Measurements from ENCODE around the gene ING5. TPM values are rescaled to one million over a fixed set of nuclear protein-coding genes. Genes with fewer than 3 reads are reported as not detected.

ING5 gene
- total and polyA plus RNA-seq, 7 experiments from 2014 or later = 22.3 to 102 (median 55.6) TPM

DNA sequence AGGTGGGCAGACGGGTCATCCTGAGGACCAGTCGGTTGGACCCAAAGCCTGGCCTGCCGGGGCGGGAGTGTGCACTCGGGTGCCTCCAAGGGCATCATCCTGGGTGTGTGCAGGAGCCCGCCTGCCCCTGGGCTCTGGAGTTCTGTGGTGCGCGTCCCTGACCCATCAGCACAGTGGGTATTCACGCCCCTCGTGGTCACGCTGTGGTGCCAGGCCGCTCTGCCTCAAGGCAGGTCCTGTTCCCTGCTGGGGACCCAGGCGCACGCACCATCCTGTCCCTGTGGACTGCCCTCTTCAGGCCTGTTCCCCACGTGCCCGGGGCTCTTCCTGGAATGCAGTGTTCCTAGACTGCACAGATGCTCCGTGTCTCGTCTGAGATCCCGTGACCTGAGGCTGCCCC is 18.3 kb downstream of the ING5 start:
- Histone ChIP-seq H3K36me3 (ENCODE audit: control insufficient read depth in 2 of 3, insufficient read depth in 3 of 3, low read length in 3 of 3) (peaks cover 0 to 65% (median 3%) of the 10 kb centered on the region in 3 experiments), H3K4me1 (ENCODE audit: control insufficient read depth in 2 of 2, insufficient read depth in 2 of 2, low read length in 2 of 2) (no peaks in the 10 kb centered on the region), H3K27me3 (ENCODE audit: control insufficient read depth in 2 of 2, insufficient read depth in 2 of 2, low read length in 2 of 2) (no peaks in the 10 kb centered on the region), H3K4me3 (ENCODE audit: low read length) (no peak overlapping the region), H3K27ac (ENCODE audit: low read depth, low read length) (no peak overlapping the region), H3K9me3 (ENCODE audit: control insufficient read depth in 2 of 3, low read length in 3 of 3) (peaks cover 0 to 11% (median 0%) of the 10 kb centered on the region in 3 experiments)
- POLR2A ChIA-PET = no interaction called here
- peaks cover 0 to 2% (median 0%) of the 10 kb centered on the region in 7 donors for H3K4me1 Mint-ChIP-seq
- ATAC-seq (peak; percentile 21), DNase-seq (no peak)
- intact Hi-C loops (cut with micrococcal nuclease) = no loop called here
- peaks cover 0 to 10% (median 0%) of the 10 kb centered on the region in 11 donors for H3K9me3 Mint-ChIP-seq
- H3K27me3 Mint-ChIP-seq = no peaks in the 10 kb centered on the region
- no peak overlapping the region for H3K27ac Mint-ChIP-seq
- CTCF ChIA-PET = no interaction called here
- H3K4me3 Mint-ChIP-seq = no peak overlapping the region
- H3K36me3 Mint-ChIP-seq = peaks cover 5 to 40% (median 27%) of the 10 kb centered on the region in 5 donors

DNA sequence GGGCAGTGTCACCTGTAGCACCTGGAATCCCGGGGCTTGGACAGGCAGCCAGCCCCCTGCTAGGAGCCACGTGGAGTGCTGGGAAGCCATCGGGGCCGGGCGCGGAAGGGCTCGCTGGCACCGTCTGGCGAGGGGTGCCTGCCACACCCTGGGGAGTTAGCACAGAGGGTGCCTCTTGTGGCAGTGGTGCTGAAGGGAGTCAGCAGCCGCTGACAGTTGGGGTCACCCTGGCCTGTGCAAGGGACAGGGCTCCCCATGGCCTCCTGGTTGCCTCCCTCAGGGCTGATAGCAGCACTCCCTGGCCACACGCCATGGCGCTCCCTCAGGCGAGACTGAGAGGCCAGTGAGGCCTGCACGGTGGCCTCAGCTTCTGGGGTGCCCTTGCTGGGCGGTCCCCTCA is 18.7 kb downstream of the ING5 start:
- Histone ChIP-seq H3K27ac (ENCODE audit: low read depth, low read length) (no peak overlapping the region), H3K27me3 (ENCODE audit: control insufficient read depth in 2 of 2, insufficient read depth in 2 of 2, low read length in 2 of 2) (no peaks in the 10 kb centered on the region), H3K4me3 (ENCODE audit: low read length) (no peak overlapping the region), H3K9me3 (ENCODE audit: control insufficient read depth in 2 of 3, low read length in 3 of 3) (peaks cover 0 to 11% (median 0%) of the 10 kb centered on the region in 3 experiments), H3K4me1 (ENCODE audit: control insufficient read depth in 2 of 2, insufficient read depth in 2 of 2, low read length in 2 of 2) (no peaks in the 10 kb centered on the region), H3K36me3 (ENCODE audit: control insufficient read depth in 2 of 3, insufficient read depth in 3 of 3, low read length in 3 of 3) (peaks cover 0 to 66% (median 3%) of the 10 kb centered on the region in 3 experiments)
- Mint-ChIP-seq H3K9me3 (peaks cover 0 to 10% (median 0%) of the 10 kb centered on the region in 11 donors), H3K4me3 (no peak overlapping the region), H3K4me1 (peaks cover 0 to 2% (median 0%) of the 10 kb centered on the region in 7 donors), H3K27ac (no peak overlapping the region), H3K27me3 (no peaks in the 10 kb centered on the region), H3K36me3 (peaks cover 5 to 42% (median 27%) of the 10 kb centered on the region in 5 donors)
- DNase-seq = no peak
- CTCF ChIA-PET = no interaction called here
- POLR2A ChIA-PET = no interaction called here
- ATAC-seq = no peak
- intact Hi-C loops (cut with micrococcal nuclease) = no loop called here

DNA sequence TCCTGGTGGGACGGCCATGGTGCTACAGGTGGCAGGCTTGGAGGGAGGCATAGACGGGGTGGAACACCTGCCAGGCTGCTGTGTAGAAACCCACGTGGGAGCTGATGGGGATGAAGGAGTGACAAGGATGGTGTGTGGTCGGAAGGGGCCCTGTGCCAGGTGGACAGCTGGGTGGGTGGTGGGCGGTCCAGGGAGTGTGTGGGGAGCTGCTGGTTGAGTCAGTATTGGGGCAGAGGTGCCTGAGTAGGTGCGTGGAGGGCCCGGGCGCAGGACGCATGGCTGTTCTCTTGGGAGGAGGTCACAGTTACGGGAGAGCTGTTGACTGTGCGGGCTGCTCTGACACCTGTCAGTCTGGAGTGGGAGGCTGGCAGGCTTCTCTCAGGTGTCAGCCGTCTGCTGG is 20.0 kb downstream of the ING5 start:
- peaks cover 5 to 41% (median 19%) of the 10 kb centered on the region in 5 donors for H3K36me3 Mint-ChIP-seq
- H3K27ac ChIP-seq (ENCODE audit: low read depth, low read length) = no peak overlapping the region
- ATAC-seq (no peak), DNase-seq (no peak)
- H3K4me3 Mint-ChIP-seq = no peak overlapping the region
- ChIA-PET CTCF (no interaction called here), POLR2A (no interaction called here)
- H3K4me3 ChIP-seq (ENCODE audit: low read length) = no peak overlapping the region
- H3K36me3 ChIP-seq (ENCODE audit: control insufficient read depth in 2 of 3, insufficient read depth in 3 of 3, low read length in 3 of 3) = peaks cover 0 to 66% (median 3%) of the 10 kb centered on the region in 3 experiments
- peaks cover 0 to 11% (median 0%) of the 10 kb centered on the region in 3 experiments for H3K9me3 ChIP-seq (ENCODE audit: control insufficient read depth in 2 of 3, low read length in 3 of 3)
- peaks cover 0 to 2% (median 0%) of the 10 kb centered on the region in 7 donors for H3K4me1 Mint-ChIP-seq
- H3K27me3 Mint-ChIP-seq = no peaks in the 10 kb centered on the region
- intact Hi-C loops (cut with micrococcal nuclease) = no loop called here
- no peaks in the 10 kb centered on the region for H3K27me3 ChIP-seq (ENCODE audit: control insufficient read depth in 2 of 2, insufficient read depth in 2 of 2, low read length in 2 of 2)
- H3K27ac Mint-ChIP-seq = no peak overlapping the region
- no peaks in the 10 kb centered on the region for H3K4me1 ChIP-seq (ENCODE audit: control insufficient read depth in 2 of 2, insufficient read depth in 2 of 2, low read length in 2 of 2)
- peaks cover 0 to 10% (median 0%) of the 10 kb centered on the region in 11 donors for H3K9me3 Mint-ChIP-seq

DNA sequence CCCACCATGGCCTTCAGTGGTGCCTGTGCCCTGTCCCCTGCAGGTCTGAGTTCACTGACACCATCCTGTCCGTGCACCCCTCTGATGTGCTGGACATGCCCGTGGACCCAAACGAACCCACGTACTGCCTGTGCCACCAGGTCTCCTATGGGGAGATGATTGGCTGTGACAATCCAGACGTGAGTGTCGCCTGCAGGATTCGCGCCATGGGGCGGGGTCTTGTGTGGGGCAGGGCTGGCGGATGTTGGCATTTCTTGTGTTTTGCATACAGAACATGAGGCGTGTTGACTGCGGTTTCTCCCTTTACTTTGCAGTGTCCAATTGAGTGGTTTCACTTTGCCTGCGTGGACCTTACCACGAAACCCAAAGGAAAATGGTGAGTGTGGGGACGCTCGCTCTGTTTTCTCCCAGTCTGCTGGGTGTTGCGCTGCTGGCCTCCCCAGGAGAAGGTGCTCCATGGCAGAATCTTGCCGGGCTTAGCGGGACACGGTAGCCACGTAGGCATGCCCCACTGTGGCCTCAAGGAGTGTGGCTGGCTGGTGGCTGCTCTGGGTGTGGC is 21.1 kb downstream of the ING5 start:
- DNase-seq (no peak), ATAC-seq (no peak)
- no peak overlapping the region for H3K4me3 ChIP-seq (ENCODE audit: low read length)
- no peak overlapping the region for H3K27ac ChIP-seq (ENCODE audit: low read depth, low read length)
- H3K27me3 ChIP-seq (ENCODE audit: control insufficient read depth in 2 of 2, insufficient read depth in 2 of 2, low read length in 2 of 2) = no peaks in the 10 kb centered on the region
- H3K27me3 Mint-ChIP-seq = no peaks in the 10 kb centered on the region
- H3K36me3 ChIP-seq (ENCODE audit: control insufficient read depth in 2 of 3, insufficient read depth in 3 of 3, low read length in 3 of 3) = peaks cover 0 to 61% (median 3%) of the 10 kb centered on the region in 3 experiments
- peaks cover 5 to 41% (median 19%) of the 10 kb centered on the region in 5 donors for H3K36me3 Mint-ChIP-seq
- peaks cover 0 to 10% (median 0%) of the 10 kb centered on the region in 11 donors for H3K9me3 Mint-ChIP-seq
- intact Hi-C loops (cut with micrococcal nuclease) = no loop called here
- CTCF ChIA-PET = no interaction called here
- POLR2A ChIA-PET = no interaction called here
- peaks cover 0 to 4% (median 0%) of the 10 kb centered on the region in 7 donors for H3K4me1 Mint-ChIP-seq
- H3K4me1 ChIP-seq (ENCODE audit: control insufficient read depth in 2 of 2, insufficient read depth in 2 of 2, low read length in 2 of 2) = no peaks in the 10 kb centered on the region
- peaks cover 0 to 11% (median 0%) of the 10 kb centered on the region in 3 experiments for H3K9me3 ChIP-seq (ENCODE audit: control insufficient read depth in 2 of 3, low read length in 3 of 3)
- no peak overlapping the region for H3K27ac Mint-ChIP-seq
- no peak overlapping the region for H3K4me3 Mint-ChIP-seq

DNA sequence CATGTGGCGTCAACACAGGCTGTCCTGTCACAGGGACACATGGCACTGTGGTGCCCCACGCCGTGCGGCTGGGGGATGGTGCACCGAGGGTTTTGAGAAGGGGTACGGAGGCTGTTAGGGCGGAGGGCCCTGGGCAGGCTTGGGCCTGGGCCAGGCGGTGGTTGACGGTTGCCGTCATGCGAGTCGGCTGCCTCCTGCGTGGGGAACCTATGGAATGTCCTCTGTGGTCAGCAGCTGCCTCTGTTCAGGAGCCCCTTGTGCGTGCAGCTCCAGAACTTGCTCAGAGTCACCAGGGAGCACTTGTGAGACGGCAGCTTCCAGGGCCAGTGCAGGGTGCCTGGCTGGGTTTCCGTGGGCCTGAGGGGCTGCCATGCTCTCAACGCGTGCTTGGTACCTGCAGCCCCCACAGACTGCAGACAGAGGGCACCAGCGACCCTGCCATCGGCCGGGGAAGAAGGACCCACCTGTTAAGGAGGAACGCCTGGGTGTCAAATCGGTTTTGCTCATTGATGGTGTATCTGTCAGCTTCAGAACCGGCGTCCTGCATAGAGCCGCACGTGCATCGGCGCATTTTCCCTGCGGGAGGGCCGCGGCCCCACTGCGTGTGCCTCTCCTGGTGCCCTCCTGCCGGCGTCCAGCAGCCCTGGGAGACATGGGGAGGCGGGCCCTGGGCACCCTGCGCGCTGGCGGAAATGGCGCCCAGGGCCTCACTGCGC is 22.6 kb downstream of the ING5 start:
- ATAC-seq (no peak), DNase-seq (peak in 1 of 9 donors; percentile 32)
- ChIA-PET POLR2A (no interaction called here), CTCF (interaction anchor here (1.1 kb wide), 1 partner anchor 153 kb away, joined by 3 read pairs; no protein-coding TSS in a partner anchor)
- no peak overlapping the region for H3K27ac Mint-ChIP-seq
- Histone ChIP-seq H3K27ac (ENCODE audit: low read depth, low read length) (no peak overlapping the region), H3K27me3 (ENCODE audit: control insufficient read depth in 2 of 2, insufficient read depth in 2 of 2, low read length in 2 of 2) (no peaks in the 10 kb centered on the region), H3K4me3 (ENCODE audit: low read length) (no peak overlapping the region), H3K4me1 (ENCODE audit: control insufficient read depth in 2 of 2, insufficient read depth in 2 of 2, low read length in 2 of 2) (no peaks in the 10 kb centered on the region), H3K9me3 (ENCODE audit: control insufficient read depth in 2 of 3, low read length in 3 of 3) (peaks cover 0 to 11% (median 0%) of the 10 kb centered on the region in 3 experiments), H3K36me3 (ENCODE audit: control insufficient read depth in 2 of 3, insufficient read depth in 3 of 3, low read length in 3 of 3) (peaks cover 0 to 47% (median 3%) of the 10 kb centered on the region in 3 experiments)
- peaks cover 0 to 4% (median 0%) of the 10 kb centered on the region in 7 donors for H3K4me1 Mint-ChIP-seq
- H3K9me3 Mint-ChIP-seq = peaks cover 0 to 10% (median 0%) of the 10 kb centered on the region in 11 donors
- no peak overlapping the region for H3K4me3 Mint-ChIP-seq
- intact Hi-C loops (cut with micrococcal nuclease) = no loop called here
- peaks cover 3 to 39% (median 19%) of the 10 kb centered on the region in 5 donors for H3K36me3 Mint-ChIP-seq
- H3K27me3 Mint-ChIP-seq = no peaks in the 10 kb centered on the region

DNA sequence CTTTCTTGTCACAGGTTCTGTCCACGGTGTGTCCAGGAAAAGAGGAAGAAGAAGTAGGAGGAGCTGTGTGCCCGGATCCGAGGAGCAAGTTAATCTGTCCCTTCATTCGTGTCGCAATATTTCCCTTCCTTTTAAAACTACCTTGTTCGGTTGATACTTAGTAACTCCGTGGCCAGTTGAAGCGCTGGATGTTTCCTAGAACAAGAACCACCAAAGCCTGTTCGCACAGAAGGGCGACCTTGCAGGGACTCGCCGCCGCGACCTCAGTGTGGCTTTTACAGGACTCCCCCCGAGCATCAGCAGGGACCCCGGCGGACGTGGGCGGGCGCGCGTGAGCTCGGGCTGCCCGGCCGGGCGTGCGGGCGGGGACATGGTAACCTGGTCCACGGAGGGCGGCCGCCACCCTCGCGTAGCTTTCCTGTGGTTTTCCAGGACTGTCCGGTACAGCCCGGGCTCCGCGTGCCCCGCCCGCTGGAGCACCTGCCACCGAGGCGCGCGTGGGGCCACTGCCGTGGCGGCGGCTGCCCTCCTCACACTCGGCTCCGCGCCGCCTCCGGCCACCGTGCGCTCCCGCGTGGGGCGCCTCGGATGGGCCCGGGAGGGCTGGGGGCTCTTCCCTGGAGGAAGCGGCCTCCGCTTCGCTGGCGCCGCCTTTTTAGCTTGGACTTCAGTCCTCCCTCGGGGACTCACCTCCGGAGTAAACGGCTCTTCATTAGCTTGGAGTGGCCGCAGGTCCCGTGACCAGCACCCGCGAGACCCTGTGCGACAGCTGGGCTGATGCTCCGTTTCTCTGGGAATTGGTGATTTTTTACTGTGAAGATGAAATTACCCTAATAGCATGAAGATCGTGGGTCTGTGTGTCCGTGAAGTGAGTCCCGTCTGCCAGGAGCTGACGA is 23.4 kb downstream of the ING5 start:
- H3K27me3 Mint-ChIP-seq = no peaks in the 10 kb centered on the region
- H3K4me3 Mint-ChIP-seq = no peak overlapping the region

More for the DNA sequence above, 23.4 kb downstream of the ING5 start:
- no peak overlapping the region for H3K27ac Mint-ChIP-seq
- ChIA-PET POLR2A (no interaction called here), CTCF (interaction anchor here (1.1 kb wide), 1 partner anchor 152 kb away, joined by 3 read pairs; no protein-coding TSS in a partner anchor)
- Histone ChIP-seq H3K4me3 (ENCODE audit: low read length) (no peak overlapping the region), H3K36me3 (ENCODE audit: control insufficient read depth in 2 of 3, insufficient read depth in 3 of 3, low read length in 3 of 3) (peaks cover 0 to 39% (median 3%) of the 10 kb centered on the region in 3 experiments), H3K27me3 (ENCODE audit: control insufficient read depth in 2 of 2, insufficient read depth in 2 of 2, low read length in 2 of 2) (no peaks in the 10 kb centered on the region), H3K4me1 (ENCODE audit: control insufficient read depth in 2 of 2, insufficient read depth in 2 of 2, low read length in 2 of 2) (no peaks in the 10 kb centered on the region), H3K27ac (ENCODE audit: low read depth, low read length) (no peak overlapping the region), H3K9me3 (ENCODE audit: control insufficient read depth in 2 of 3, low read length in 3 of 3) (peaks cover 0 to 11% (median 0%) of the 10 kb centered on the region in 3 experiments)
- peaks cover 0 to 8% (median 0%) of the 10 kb centered on the region in 7 donors for H3K4me1 Mint-ChIP-seq
- ATAC-seq = no peak
- intact Hi-C loops (cut with micrococcal nuclease) = no loop called here
- DNase-seq = no peak
- H3K9me3 Mint-ChIP-seq = peaks cover 0 to 10% (median 0%) of the 10 kb centered on the region in 11 donors
- H3K36me3 Mint-ChIP-seq = peaks cover 0 to 36% (median 19%) of the 10 kb centered on the region in 5 donors

Data from naive thymus-derived CD4-positive, alpha-beta T cell (primary cell).